CD8-positive, alpha-beta memory T cell (primary cell): ENCODE results near the gene PPP2R5C. TPM values are rescaled to one million over a fixed set of nuclear protein-coding genes. Genes with fewer than 3 reads are reported as not detected.

Source experiments
- CTCF ChIA-PET: fragments of 350-600 bp; sonication (Branson Sonifier 250); formaldehyde crosslinking; loops from one replicate; lab custom pipeline; 2021; ENCODE audit warnings: antibody characterized with exemption; lab: Charles Lee
- POLR2A ChIA-PET: fragments of 350-600 bp; sonication (Branson Sonifier 250); formaldehyde crosslinking; loops from one replicate; lab custom pipeline; 2021; ENCODE audit warnings: antibody characterized with exemption; lab: Charles Lee
- DNase-seq, 5 donors: peaks; one replicate each; pipeline versions ENCODE4 v3.0.0 to v3.0.0-alpha.2; 2020 to 2022; ENCODE audit warnings: mixed read lengths in 1 of 5
- H3K27ac ChIP-seq: one replicate; pipeline ENCODE4 v1.7.0; 2013; ENCODE audit warnings: low read depth, mild to moderate bottlenecking, low read length, moderate library complexity
- H3K27me3 ChIP-seq: 2 replicates; pipeline ENCODE4 v1.7.0; 2013; ENCODE audit warnings: low read length, mild to moderate bottlenecking; ENCODE audit not compliant: insufficient read depth, poor library complexity, severe bottlenecking
- H3K36me3 ChIP-seq: 2 replicates; pipeline ENCODE4 v1.7.0; 2013; ENCODE audit warnings: mild to moderate bottlenecking, low read length, moderate library complexity; ENCODE audit not compliant: insufficient read depth
- H3K4me1 ChIP-seq: 2 replicates; pipeline ENCODE4 v1.7.0; 2013; ENCODE audit warnings: mild to moderate bottlenecking, low read length, moderate library complexity; ENCODE audit not compliant: insufficient read depth
- H3K4me3 ChIP-seq: 2 replicates; pipeline ENCODE4 v1.7.0; 2013; ENCODE audit warnings: mild to moderate bottlenecking, low read length
- H3K9me3 ChIP-seq: 2 replicates; pipeline ENCODE4 v1.7.0; 2013; ENCODE audit warnings: mild to moderate bottlenecking, low read length
- H3K27ac Mint-ChIP-seq, 8 donors: one replicate each; pipeline ENCODE4 v1.8.0; 2020 to 2021; ENCODE audit warnings: mixed read lengths in 8 of 8, mild to moderate bottlenecking in 6 of 8, inconsistent platforms in 3 of 8, moderate library complexity in 3 of 8
- H3K27me3 Mint-ChIP-seq, 2 donors: one replicate each; pipeline ENCODE4 v1.8.0; 2020 to 2021; ENCODE audit warnings: mixed read lengths in 2 of 2, mild to moderate bottlenecking in 1 of 2, moderate library complexity in 1 of 2
- H3K36me3 Mint-ChIP-seq, 3 donors: one replicate each; pipeline ENCODE4 v1.8.0; 2020 to 2021; ENCODE audit warnings: mixed read lengths in 3 of 3, inconsistent platforms in 1 of 3, mild to moderate bottlenecking in 1 of 3
- H3K4me1 Mint-ChIP-seq, 3 donors: one replicate each; pipeline ENCODE4 v1.8.0; 2020 to 2021; ENCODE audit warnings: mixed read lengths in 3 of 3, inconsistent platforms in 1 of 3, mild to moderate bottlenecking in 1 of 3
- H3K4me3 Mint-ChIP-seq, 7 donors: one replicate each; pipeline ENCODE4 v1.8.0; 2020 to 2021; ENCODE audit warnings: mixed read lengths in 7 of 7, mild to moderate bottlenecking in 6 of 7, moderate library complexity in 4 of 7, inconsistent platforms in 2 of 7
- H3K9me3 Mint-ChIP-seq, 5 donors: one replicate each; pipeline ENCODE4 v1.8.0; 2020 to 2022; ENCODE audit warnings: mixed read lengths in 5 of 5, mild to moderate bottlenecking in 3 of 5, moderate library complexity in 2 of 5, inconsistent platforms in 1 of 5
- polyA plus RNA-seq: library from polyadenylated mRNA; unstranded; fragments of 300-500 nt; fragmentation: Illumina TruSeq; gene quantifications from one replicate; pipeline ENCODE4 v1.2.3, GENCODE V29; 2021
- total RNA-seq, 2 experiments: library from RNA; stranded (reverse); gene quantifications; one replicate each; pipeline ENCODE4 v1.2.3, GENCODE V29; 2021

The PPP2R5C gene
- total and polyA plus RNA-seq, 3 experiments from 2014 or later = 278 to 342 (median 307) TPM

GRCh38 chr14:101770183-101770582 is 8.7 kb downstream of the PPP2R5C start:
- Mint-ChIP-seq H3K36me3 (peaks cover 0 to 48% (median 18%) of the 10 kb centered on the region in 3 donors), H3K9me3 (no peaks in the 10 kb centered on the region), H3K4me3 (no peak overlapping the region), H3K27me3 (peaks cover 0 to 3% of the 10 kb centered on the region in 2 donors), H3K27ac (peak overlapping the region in 1 of 8 donors; percentile 25), H3K4me1 (peaks cover 33 to 76% (median 40%) of the 10 kb centered on the region in 3 donors)
- CTCF ChIA-PET = interaction anchor here (0.7 to 6.5 kb wide), 28 partner anchors 8 to 321 kb away, joined by 3 to 44 read pairs (median 6); no protein-coding TSS in a partner anchor
- POLR2A ChIA-PET = interaction anchor here (0.8 to 2.6 kb wide), 4 partner anchors 39 to 124 kb away, joined by 3 to 16 read pairs (median 4); no protein-coding TSS in a partner anchor
- Histone ChIP-seq H3K27me3 (no peaks in the 10 kb centered on the region), H3K9me3 (no peaks in the 10 kb centered on the region), H3K36me3 (peaks cover 10% of the 10 kb centered on the region), H3K4me1 (peaks cover 8% of the 10 kb centered on the region), H3K27ac (no peak overlapping the region), H3K4me3 (no peak overlapping the region)
- no peak for DNase-seq

GRCh38 chr14:101772770-101773169 is 11.3 kb downstream of the PPP2R5C start:
- ChIA-PET POLR2A (interaction anchor here (2.3 kb wide), 1 partner anchor 51 kb away, joined by 11 read pairs; no protein-coding TSS in a partner anchor), CTCF (interaction anchor here (1.5 to 6.5 kb wide), 3 partner anchors 50 to 72 kb away, joined by 5 to 29 read pairs (median 6); no protein-coding TSS in a partner anchor)

GRCh38 chr14:101773378-101773777 is 11.9 kb downstream of the PPP2R5C start:
- Mint-ChIP-seq H3K27ac (peak overlapping the region in 3 of 8 donors; percentile 57 to 70 (median 68)), H3K4me1 (peaks cover 34 to 73% (median 37%) of the 10 kb centered on the region in 3 donors), H3K27me3 (no peaks in the 10 kb centered on the region), H3K4me3 (no peak overlapping the region), H3K36me3 (peaks cover 0 to 39% (median 17%) of the 10 kb centered on the region in 3 donors), H3K9me3 (no peaks in the 10 kb centered on the region)
- no peak for DNase-seq
- no peak overlapping the region for H3K4me3 ChIP-seq
- no peaks in the 10 kb centered on the region for H3K27me3 ChIP-seq
- ChIA-PET POLR2A (interaction anchor here (1.4 kb wide), 1 partner anchor 36 kb away, joined by 8 read pairs; no protein-coding TSS in a partner anchor), CTCF (interaction anchor here (1.5 to 6.5 kb wide), 3 partner anchors 50 to 72 kb away, joined by 5 to 29 read pairs (median 6); no protein-coding TSS in a partner anchor)
- no peaks in the 10 kb centered on the region for H3K36me3 ChIP-seq
- H3K9me3 ChIP-seq = no peaks in the 10 kb centered on the region
- peaks cover 7% of the 10 kb centered on the region for H3K4me1 ChIP-seq
- no peak overlapping the region for H3K27ac ChIP-seq

More at GRCh38 chr14:101772770-101773169, 11.3 kb downstream of the PPP2R5C start:
- Histone ChIP-seq H3K27me3 (no peaks in the 10 kb centered on the region), H3K4me3 (no peak overlapping the region), H3K36me3 (no peaks in the 10 kb centered on the region), H3K27ac (no peak overlapping the region), H3K9me3 (no peaks in the 10 kb centered on the region), H3K4me1 (peaks cover 7% of the 10 kb centered on the region)
- H3K27ac Mint-ChIP-seq = peak overlapping the region in 3 of 8 donors; percentile 23 to 71 (median 51)
- DNase-seq = no peak
- H3K4me3 Mint-ChIP-seq = no peak overlapping the region
- no peaks in the 10 kb centered on the region for H3K9me3 Mint-ChIP-seq
- H3K36me3 Mint-ChIP-seq = peaks cover 0 to 40% (median 16%) of the 10 kb centered on the region in 3 donors
- H3K27me3 Mint-ChIP-seq = peaks cover 0 to under 1% of the 10 kb centered on the region in 2 donors
- H3K4me1 Mint-ChIP-seq = peaks cover 31 to 74% (median 33%) of the 10 kb centered on the region in 3 donors

- no peak for DNase-seq
- peaks cover 0 to 35% (median 19%) of the 10 kb centered on the region in 3 donors for H3K36me3 Mint-ChIP-seq
- H3K36me3 ChIP-seq = no peaks in the 10 kb centered on the region
- ChIA-PET CTCF (interaction anchor here (1.5 to 6.5 kb wide), 3 partner anchors 49 to 71 kb away, joined by 5 to 29 read pairs (median 6); no protein-coding TSS in a partner anchor), POLR2A (interaction anchor here (1.0 to 1.4 kb wide), 2 partner anchors 10 to 35 kb away, joined by 3 to 8 read pairs; no protein-coding TSS in a partner anchor)
- no peak overlapping the region for H3K27ac ChIP-seq
- no peaks in the 10 kb centered on the region for H3K9me3 ChIP-seq
- no peak overlapping the region for H3K4me3 ChIP-seq
- peaks cover 7% of the 10 kb centered on the region for H3K4me1 ChIP-seq
- no peaks in the 10 kb centered on the region for H3K9me3 Mint-ChIP-seq
- peak overlapping the region in 7 of 8 donors; percentile 39 to 74 (median 67) for H3K27ac Mint-ChIP-seq
- no peak overlapping the region for H3K4me3 Mint-ChIP-seq
- H3K27me3 Mint-ChIP-seq = no peaks in the 10 kb centered on the region
- peaks cover 37 to 76% (median 45%) of the 10 kb centered on the region in 3 donors for H3K4me1 Mint-ChIP-seq
- no peaks in the 10 kb centered on the region for H3K27me3 ChIP-seq
Measured at GRCh38 chr14:101774006-101774795, 12.7 kb downstream of the PPP2R5C start.

GRCh38 chr14:101774814-101775213 is 13.3 kb downstream of the PPP2R5C start:
- H3K36me3 ChIP-seq = no peaks in the 10 kb centered on the region
- CTCF ChIA-PET = no interaction called here
- H3K27me3 Mint-ChIP-seq = no peaks in the 10 kb centered on the region
- no peak overlapping the region for H3K4me3 ChIP-seq
- no peaks in the 10 kb centered on the region for H3K9me3 Mint-ChIP-seq
- peaks cover 7% of the 10 kb centered on the region for H3K4me1 ChIP-seq
- H3K27ac Mint-ChIP-seq = peak overlapping the region in 7 of 8 donors; percentile 22 to 74 (median 41)
- H3K27me3 ChIP-seq = no peaks in the 10 kb centered on the region
- no peak for DNase-seq
- POLR2A ChIA-PET = interaction anchor here (0.6 to 1.0 kb wide), 2 partner anchors 9 to 34 kb away, joined by 3 to 5 read pairs; no protein-coding TSS in a partner anchor
- H3K4me1 Mint-ChIP-seq = peaks cover 43 to 78% (median 51%) of the 10 kb centered on the region in 3 donors
- no peaks in the 10 kb centered on the region for H3K9me3 ChIP-seq
- H3K4me3 Mint-ChIP-seq = no peak overlapping the region
- no peak overlapping the region for H3K27ac ChIP-seq
- H3K36me3 Mint-ChIP-seq = peaks cover 0 to 34% (median 19%) of the 10 kb centered on the region in 3 donors

- Histone ChIP-seq H3K36me3 (no peaks in the 10 kb centered on the region), H3K9me3 (no peaks in the 10 kb centered on the region), H3K4me3 (no peak overlapping the region), H3K27me3 (no peaks in the 10 kb centered on the region), H3K4me1 (peaks cover 12% of the 10 kb centered on the region), H3K27ac (no peak overlapping the region)
- Mint-ChIP-seq H3K27me3 (no peaks in the 10 kb centered on the region), H3K9me3 (no peaks in the 10 kb centered on the region), H3K36me3 (peaks cover 0 to 34% (median 19%) of the 10 kb centered on the region in 3 donors), H3K4me3 (peak overlapping the region in 1 of 7 donors; percentile 38), H3K27ac (peak overlapping the region in 1 of 8 donors; percentile 70), H3K4me1 (peaks cover 49 to 78% (median 57%) of the 10 kb centered on the region in 3 donors)
- no peak for DNase-seq
- POLR2A ChIA-PET = no interaction called here
- CTCF ChIA-PET = no interaction called here
Measured at GRCh38 chr14:101775826-101776225, 14.3 kb downstream of the PPP2R5C start.

GRCh38 chr14:101776344-101776743 is 14.8 kb downstream of the PPP2R5C start:
- Mint-ChIP-seq H3K9me3 (no peaks in the 10 kb centered on the region), H3K27ac (peak overlapping the region in 3 of 8 donors; percentile 8 to 63 (median 37)), H3K27me3 (no peaks in the 10 kb centered on the region), H3K4me3 (peak overlapping the region in 1 of 7 donors; percentile 72), H3K36me3 (peaks cover 0 to 32% (median 19%) of the 10 kb centered on the region in 3 donors), H3K4me1 (peaks cover 46 to 79% (median 53%) of the 10 kb centered on the region in 3 donors)
- no peak overlapping the region for H3K27ac ChIP-seq
- no peaks in the 10 kb centered on the region for H3K27me3 ChIP-seq
- H3K4me3 ChIP-seq = no peak overlapping the region
- POLR2A ChIA-PET = interaction anchor here (0.5 to 0.6 kb wide), 3 partner anchors 43 to 64 kb away, joined by 3 to 6 read pairs (median 4); no protein-coding TSS in a partner anchor
- no peaks in the 10 kb centered on the region for H3K9me3 ChIP-seq
- H3K4me1 ChIP-seq = peaks cover 11% of the 10 kb centered on the region
- H3K36me3 ChIP-seq = no peaks in the 10 kb centered on the region
- CTCF ChIA-PET = no interaction called here
- no peak for DNase-seq
